A549 (cell line): Measurements from ENCODE around the gene GIN1. TPM values are rescaled to one million over a fixed set of nuclear protein-coding genes. Genes with fewer than 3 reads are reported as not detected.

Experiments used
- polyA plus RNA-seq, 4 experiments: library from polyadenylated mRNA; depleted of rRNA in 3 of 4; stranded (reverse); fragments of >200 nt; fragmentation: RNase III in 1 of 4; extraction: RNeasy Plus Mini Kit Qiagen cat#74134 plus additional on column Dnase treatment in 1 of 4; gene quantifications; 2 replicates in 3 of 4; 3 replicates in 1 of 4; pipeline ENCODE4 v1.2.3, GENCODE V29; 2011 to 2017

Gene GIN1
- polyA plus RNA-seq, 2 of the 4 experiments (the other 2 are of a cell fraction), result 7.9 to 13.5 TPM

Other genes starting within 250 kb of the GIN1 start
- gene PPIP5K2, start 163 bp upstream of the GIN1 start, polyA plus RNA-seq (2011; rRNA removed), result 50.1 and 61.7 TPM in 2 replicates
- gene PPIP5K2, start 163 bp upstream of the GIN1 start, polyA plus RNA-seq (2017; fragmentation: RNase III; extraction: RNeasy Plus Mini Kit Qiagen cat#74134 plus additional on column Dnase treatment), result 21.7 to 24.0 TPM (median 21.9 TPM) in 3 replicates
- 35.3 and 38.8 TPM in 2 replicates for gene MACIR, start 138.6 kb upstream of the GIN1 start, polyA plus RNA-seq (2011; rRNA removed)
- 17.7 to 21.5 TPM (median 20.1 TPM) in 3 replicates for gene MACIR, start 138.6 kb upstream of the GIN1 start, polyA plus RNA-seq (2017; fragmentation: RNase III; extraction: RNeasy Plus Mini Kit Qiagen cat#74134 plus additional on column Dnase treatment)